Endothelial cell of umbilical vein (primary cell): ENCODE results near the gene SLC12A3.

Experiments
- CTCF ChIP-seq, 2 donors: IDR thresholded peaks; 1 replicate in 1 of 2; 2 replicates in 1 of 2; pipeline ENCODE4 v1.5.1; 2011; ENCODE audit warnings: low read length in 2 of 2, mild to moderate bottlenecking in 2 of 2, moderate library complexity in 2 of 2, control low read depth in 1 of 2, inconsistent platforms in 1 of 2, low read depth in 1 of 2; ENCODE audit not compliant: insufficient read depth in 1 of 2; ENCODE audit errors: extremely low read depth in 1 of 2
- POLR2A ChIP-seq: IDR thresholded peaks from 2 replicates; pipeline ENCODE4 v1.6.1; 2012; ENCODE audit warnings: low read depth, mild to moderate bottlenecking, control low read depth, low read length
- POLR2AphosphoS5 ChIP-seq: IDR thresholded peaks from 2 replicates; pipeline ENCODE4 v1.6.1; 2012; ENCODE audit warnings: low read depth, mild to moderate bottlenecking, control low read depth, low read length, moderate library complexity; ENCODE audit not compliant: insufficient read depth

DNA sequence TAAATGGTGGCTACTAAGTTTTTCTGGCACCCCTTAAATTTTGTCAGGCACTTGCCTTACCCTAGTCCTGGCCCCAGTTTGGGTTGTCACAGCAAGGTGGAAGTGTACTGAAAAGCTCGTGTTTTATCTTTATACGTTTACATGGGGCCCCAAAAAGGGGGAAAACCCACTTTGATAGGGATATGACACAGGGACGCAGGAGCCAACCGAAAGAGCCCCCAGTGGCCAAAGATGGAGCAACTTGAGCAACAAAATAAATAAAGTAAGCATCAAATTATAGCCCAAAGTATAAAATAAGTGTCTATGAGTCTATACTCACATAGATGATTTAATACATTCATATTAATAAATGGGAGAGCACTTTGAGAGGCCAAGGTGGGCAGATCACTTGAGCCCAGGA is 91.7 kb downstream of the SLC12A3 start:
- TF ChIP-seq CTCF (IDR thresholded peaks at IDR 0.05; ENCODE audit: extremely low read depth in 1 of 2, insufficient read depth in 1 of 2, low read depth in 1 of 2, low read length in 2 of 2), result no peak
- TF ChIP-seq POLR2A, result no peak
- no peak for TF ChIP-seq POLR2AphosphoS5
